ENCODE measurements around the gene AGPAT1.
A peak's percentile ranks its signal among the peaks of the same experiment; 100 is the strongest.
"Not testable (repeated sequence)": the region's sequence is repeated elsewhere in the genome, so short reads cannot be mapped to it uniquely, and the experiment has no call there.

The AGPAT1 gene

GRCh38 chr6:32175711-32176475, at the start of gene AGPAT1:
Gene AGPAT1, minus strand, starts transcription at chr6:32176084. Its CDS starts 4,588 bp downstream, at chr6:32171496.
- DNase-seq (ENCODE audit: low spot score), result peak; percentile 94

- no peak for DNase-seq (ENCODE audit: low spot score)
Measured at GRCh38 chr6:32224696-32225095, 48.8 kb upstream of the AGPAT1 start.

- no peak for DNase-seq (ENCODE audit: low spot score)
Measured at GRCh38 chr6:32223258-32224235, 47.7 kb upstream of the AGPAT1 start, which contains the start of gene NOTCH4. Gene NOTCH4, minus strand, starts transcription at chr6:32224067. Its CDS starts 139 bp downstream, at chr6:32223928.

GRCh38 chr6:32222333-32223230, 46.7 kb upstream of the AGPAT1 start:
- no peak for DNase-seq (ENCODE audit: low spot score)

- no peak for DNase-seq (ENCODE audit: low spot score)
Measured at GRCh38 chr6:32220021-32220420, 44.1 kb upstream of the AGPAT1 start.

GRCh38 chr6:32218167-32218566, 42.3 kb upstream of the AGPAT1 start:
- DNase-seq (ENCODE audit: low spot score), result no peak

GRCh38 chr6:32216998-32217397, 41.1 kb upstream of the AGPAT1 start:
- no peak for DNase-seq (ENCODE audit: low spot score)

- DNase-seq (ENCODE audit: low spot score), result no peak
Measured at GRCh38 chr6:32216285-32216684, 40.4 kb upstream of the AGPAT1 start.

- no peak for DNase-seq (ENCODE audit: low spot score)
Measured at GRCh38 chr6:32215617-32216016, 39.7 kb upstream of the AGPAT1 start.

GRCh38 chr6:32214126-32214525, 38.2 kb upstream of the AGPAT1 start:
- no peak for DNase-seq (ENCODE audit: low spot score)

- no peak for DNase-seq (ENCODE audit: low spot score)
Measured at GRCh38 chr6:32213649-32214048, 37.8 kb upstream of the AGPAT1 start.

GRCh38 chr6:32212076-32212760, 36.3 kb upstream of the AGPAT1 start:
- DNase-seq (ENCODE audit: low spot score), result no peak

- not testable (repeated sequence) for DNase-seq (ENCODE audit: low spot score)
Measured at GRCh38 chr6:32211432-32211831, 35.5 kb upstream of the AGPAT1 start.

GRCh38 chr6:32210191-32210601, 34.3 kb upstream of the AGPAT1 start:
- DNase-seq (ENCODE audit: low spot score), result no peak

- DNase-seq (ENCODE audit: low spot score), result no peak
Measured at GRCh38 chr6:32208996-32209395, 33.1 kb upstream of the AGPAT1 start.

- no peak for DNase-seq (ENCODE audit: low spot score)
Measured at GRCh38 chr6:32204268-32204715, 28.4 kb upstream of the AGPAT1 start.

- DNase-seq (ENCODE audit: low spot score), result no peak
Measured at GRCh38 chr6:32203426-32204267, 27.8 kb upstream of the AGPAT1 start.

- no peak for DNase-seq (ENCODE audit: low spot score)
Measured at GRCh38 chr6:32202186-32202585, 26.3 kb upstream of the AGPAT1 start.

GRCh38 chr6:32200711-32201475, 25.0 kb upstream of the AGPAT1 start:
- no peak for DNase-seq (ENCODE audit: low spot score)

Data from kidney tubule cell (primary cell).